Measurements from ENCODE around the gene PRX.
"Not testable (repeated sequence)": the region's sequence is repeated elsewhere in the genome, so short reads cannot be mapped to it uniquely, and the experiment has no call there.

The PRX gene

GRCh38 chr19:40416918-40417642 is 3.9 kb upstream of the PRX start:
- no peak for DNase-seq (ENCODE audit: low read depth in 1 of 2, low spot score in 1 of 2)

GRCh38 chr19:40415768-40416167 is 2.6 kb upstream of the PRX start:
- no peak for DNase-seq (ENCODE audit: low read depth in 1 of 2, low spot score in 1 of 2)

- no peak for DNase-seq (ENCODE audit: low read depth in 1 of 2, low spot score in 1 of 2)
Observed at GRCh38 chr19:40414542-40415535, 1.7 kb upstream of the PRX start.

- DNase-seq (ENCODE audit: low read depth in 1 of 2, low spot score in 1 of 2): no peak
Observed at GRCh38 chr19:40412866-40413265, 312 bp downstream of the PRX start.

- no peak for DNase-seq (ENCODE audit: low read depth in 1 of 2, low spot score in 1 of 2)
Observed at GRCh38 chr19:40411958-40412499, 1.1 kb downstream of the PRX start.

- DNase-seq (ENCODE audit: low read depth in 1 of 2, low spot score in 1 of 2): no peak
Observed at GRCh38 chr19:40411125-40411842, 1.9 kb downstream of the PRX start.

- no peak for DNase-seq (ENCODE audit: low read depth in 1 of 2, low spot score in 1 of 2)
Observed at GRCh38 chr19:40410030-40410389, 3.2 kb downstream of the PRX start.

GRCh38 chr19:40408598-40408925 is 4.6 kb downstream of the PRX start:
- not testable (repeated sequence) for DNase-seq (ENCODE audit: low read depth in 1 of 2, low spot score in 1 of 2)

GRCh38 chr19:40407714-40408597 is 5.2 kb downstream of the PRX start:
- DNase-seq (ENCODE audit: low read depth in 1 of 2, low spot score in 1 of 2): no peak

- peak; percentile 43 to 61 for DNase-seq (ENCODE audit: low read depth in 1 of 2, low spot score in 1 of 2)
Observed at GRCh38 chr19:40403262-40403984, 9.8 kb downstream of the PRX start.

- no peak for DNase-seq (ENCODE audit: low read depth in 1 of 2, low spot score in 1 of 2)
Observed at GRCh38 chr19:40400559-40400958, 12.6 kb downstream of the PRX start.

- peak; percentile 10 to 55 for DNase-seq (ENCODE audit: low read depth in 1 of 2, low spot score in 1 of 2)
Observed at GRCh38 chr19:40398417-40399131, 14.6 kb downstream of the PRX start.

- DNase-seq (ENCODE audit: low read depth in 1 of 2, low spot score in 1 of 2): no peak
Observed at GRCh38 chr19:40397568-40397906, 15.6 kb downstream of the PRX start.

- no peak for DNase-seq (ENCODE audit: low read depth in 1 of 2, low spot score in 1 of 2)
Observed at GRCh38 chr19:40396886-40397567, 16.2 kb downstream of the PRX start.

- DNase-seq (ENCODE audit: low read depth in 1 of 2, low spot score in 1 of 2): no peak
Observed at GRCh38 chr19:40395956-40396355, 17.2 kb downstream of the PRX start.

- no peak for DNase-seq (ENCODE audit: low read depth in 1 of 2, low spot score in 1 of 2)
Observed at GRCh38 chr19:40394816-40395210, 18.4 kb downstream of the PRX start.

- no peak for DNase-seq (ENCODE audit: low read depth in 1 of 2, low spot score in 1 of 2)
Observed at GRCh38 chr19:40393894-40394815, 19.0 kb downstream of the PRX start.

Data from stimulated activated CD4-positive, alpha-beta T cell treated with anti-CD3 and anti-CD28 coated beads, Interleukin-15, amount 100 ng/mL, for 1 hour (primary cell).